Measurements from ENCODE around the gene MRPL33.

MRPL33 gene

GRCh38 chr2:27806311-27807059 lies 35.0 kb downstream of the MRPL33 start:
- Histone ChIP-seq H3K36me3 (ENCODE audit: control insufficient read depth, insufficient read depth, low read length) (no peaks in the 10 kb centered on the region), H3K27ac (ENCODE audit: insufficient read depth, low read length, poor library complexity, severe bottlenecking) (no peak overlapping the region), H3K4me3 (ENCODE audit: insufficient read depth, low read depth, low read length, poor library complexity, severe bottlenecking) (no peak overlapping the region), H3K4me1 (ENCODE audit: control insufficient read depth, insufficient read depth, low read length, poor library complexity, severe bottlenecking) (no peaks in the 10 kb centered on the region), H3K27me3 (replicated peaks; ENCODE audit: control insufficient read depth, insufficient read depth, low read length, poor library complexity, severe bottlenecking) (no peaks in the 10 kb centered on the region), H3K9me3 (ENCODE audit: control insufficient read depth, low read length) (no peaks in the 10 kb centered on the region)
- no peak for DNase-seq

DNA sequence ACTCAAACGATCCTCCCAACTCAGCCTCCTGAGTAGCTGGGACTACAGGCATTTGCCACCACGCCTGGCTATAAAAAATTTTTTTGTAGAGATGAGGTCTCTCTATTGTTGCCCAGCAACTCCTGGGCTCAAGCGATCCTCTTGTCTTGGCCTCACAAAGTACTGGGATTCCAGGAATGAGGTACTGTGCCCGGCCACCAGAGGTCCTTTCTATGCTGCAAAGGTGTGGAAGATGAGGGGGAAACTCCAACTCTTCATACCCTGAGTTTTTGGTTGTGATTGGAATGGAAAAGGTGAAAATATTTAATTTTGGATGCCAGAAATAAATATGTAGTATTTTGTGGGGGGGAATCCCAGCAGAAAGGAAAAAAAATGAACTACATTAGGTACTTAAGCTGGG lies 36.0 kb downstream of the MRPL33 start:
- DNase-seq: no peak
- H3K4me3 ChIP-seq (ENCODE audit: insufficient read depth, low read depth, low read length, poor library complexity, severe bottlenecking): no peak overlapping the region
- no peak overlapping the region for H3K27ac ChIP-seq (ENCODE audit: insufficient read depth, low read length, poor library complexity, severe bottlenecking)
- no peaks in the 10 kb centered on the region for H3K4me1 ChIP-seq (ENCODE audit: control insufficient read depth, insufficient read depth, low read length, poor library complexity, severe bottlenecking)
- H3K9me3 ChIP-seq (ENCODE audit: control insufficient read depth, low read length): no peaks in the 10 kb centered on the region
- no peaks in the 10 kb centered on the region for H3K27me3 ChIP-seq (replicated peaks; ENCODE audit: control insufficient read depth, insufficient read depth, low read length, poor library complexity, severe bottlenecking)
- no peaks in the 10 kb centered on the region for H3K36me3 ChIP-seq (ENCODE audit: control insufficient read depth, insufficient read depth, low read length)

- H3K4me1 ChIP-seq (ENCODE audit: control insufficient read depth, insufficient read depth, low read length, poor library complexity, severe bottlenecking): no peaks in the 10 kb centered on the region
- H3K27me3 ChIP-seq (replicated peaks; ENCODE audit: control insufficient read depth, insufficient read depth, low read length, poor library complexity, severe bottlenecking): no peaks in the 10 kb centered on the region
- H3K36me3 ChIP-seq (ENCODE audit: control insufficient read depth, insufficient read depth, low read length): no peaks in the 10 kb centered on the region
- H3K9me3 ChIP-seq (ENCODE audit: control insufficient read depth, low read length): no peaks in the 10 kb centered on the region
- H3K4me3 ChIP-seq (ENCODE audit: insufficient read depth, low read depth, low read length, poor library complexity, severe bottlenecking): no peak overlapping the region
- DNase-seq: no peak
- no peak overlapping the region for H3K27ac ChIP-seq (ENCODE audit: insufficient read depth, low read length, poor library complexity, severe bottlenecking)
These were observed 36.9 kb downstream of the MRPL33 start for GRCh38 chr2:27808418-27808817.

- Histone ChIP-seq H3K9me3 (ENCODE audit: control insufficient read depth, low read length) (no peaks in the 10 kb centered on the region), H3K4me1 (ENCODE audit: control insufficient read depth, insufficient read depth, low read length, poor library complexity, severe bottlenecking) (no peaks in the 10 kb centered on the region), H3K36me3 (ENCODE audit: control insufficient read depth, insufficient read depth, low read length) (no peaks in the 10 kb centered on the region), H3K4me3 (ENCODE audit: insufficient read depth, low read depth, low read length, poor library complexity, severe bottlenecking) (no peak overlapping the region), H3K27me3 (replicated peaks; ENCODE audit: control insufficient read depth, insufficient read depth, low read length, poor library complexity, severe bottlenecking) (no peaks in the 10 kb centered on the region), H3K27ac (ENCODE audit: insufficient read depth, low read length, poor library complexity, severe bottlenecking) (no peak overlapping the region)
- no peak for DNase-seq
These were observed 37.5 kb downstream of the MRPL33 start for GRCh38 chr2:27808984-27809383.

DNA sequence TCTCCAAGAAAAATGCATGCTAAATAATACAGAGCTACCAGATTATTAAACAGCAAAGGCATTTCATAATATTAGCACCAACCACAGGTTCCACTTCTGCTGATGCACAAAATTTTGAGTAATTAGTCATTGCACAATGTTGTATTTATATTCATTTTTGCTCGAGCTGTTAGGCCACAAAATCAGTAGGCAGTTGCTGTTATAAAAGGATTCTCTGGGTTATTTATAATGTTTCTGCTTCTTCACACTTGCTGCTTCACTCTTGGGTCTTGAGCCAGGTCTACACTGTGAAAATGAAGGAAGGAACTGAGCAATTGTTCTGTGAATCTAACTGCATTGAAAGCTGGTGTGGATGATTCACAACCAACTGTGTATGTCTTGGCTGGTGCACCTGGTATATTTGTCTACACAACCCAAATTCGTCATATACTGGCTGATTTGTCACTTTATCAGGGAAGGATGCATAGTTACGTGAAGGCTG lies 38.3 kb downstream of the MRPL33 start:
- H3K27ac ChIP-seq (ENCODE audit: insufficient read depth, low read length, poor library complexity, severe bottlenecking): no peak overlapping the region
- no peak overlapping the region for H3K4me3 ChIP-seq (ENCODE audit: insufficient read depth, low read depth, low read length, poor library complexity, severe bottlenecking)
- H3K27me3 ChIP-seq (replicated peaks; ENCODE audit: control insufficient read depth, insufficient read depth, low read length, poor library complexity, severe bottlenecking): no peaks in the 10 kb centered on the region
- no peak for DNase-seq
- no peaks in the 10 kb centered on the region for H3K9me3 ChIP-seq (ENCODE audit: control insufficient read depth, low read length)
- H3K4me1 ChIP-seq (ENCODE audit: control insufficient read depth, insufficient read depth, low read length, poor library complexity, severe bottlenecking): no peaks in the 10 kb centered on the region
- no peaks in the 10 kb centered on the region for H3K36me3 ChIP-seq (ENCODE audit: control insufficient read depth, insufficient read depth, low read length)

GRCh38 chr2:27810455-27810854 lies 38.9 kb downstream of the MRPL33 start:
- Histone ChIP-seq H3K9me3 (ENCODE audit: control insufficient read depth, low read length) (no peaks in the 10 kb centered on the region), H3K27ac (ENCODE audit: insufficient read depth, low read length, poor library complexity, severe bottlenecking) (no peak overlapping the region), H3K4me1 (ENCODE audit: control insufficient read depth, insufficient read depth, low read length, poor library complexity, severe bottlenecking) (no peaks in the 10 kb centered on the region), H3K4me3 (ENCODE audit: insufficient read depth, low read depth, low read length, poor library complexity, severe bottlenecking) (no peak overlapping the region), H3K36me3 (ENCODE audit: control insufficient read depth, insufficient read depth, low read length) (no peaks in the 10 kb centered on the region), H3K27me3 (replicated peaks; ENCODE audit: control insufficient read depth, insufficient read depth, low read length, poor library complexity, severe bottlenecking) (no peaks in the 10 kb centered on the region)
- no peak for DNase-seq

GRCh38 chr2:27811768-27812167 lies 40.2 kb downstream of the MRPL33 start:
- DNase-seq: no peak
- no peaks in the 10 kb centered on the region for H3K9me3 ChIP-seq (ENCODE audit: control insufficient read depth, low read length)
- H3K4me3 ChIP-seq (ENCODE audit: insufficient read depth, low read depth, low read length, poor library complexity, severe bottlenecking): no peak overlapping the region
- no peaks in the 10 kb centered on the region for H3K4me1 ChIP-seq (ENCODE audit: control insufficient read depth, insufficient read depth, low read length, poor library complexity, severe bottlenecking)
- no peaks in the 10 kb centered on the region for H3K36me3 ChIP-seq (ENCODE audit: control insufficient read depth, insufficient read depth, low read length)
- H3K27ac ChIP-seq (ENCODE audit: insufficient read depth, low read length, poor library complexity, severe bottlenecking): no peak overlapping the region
- H3K27me3 ChIP-seq (replicated peaks; ENCODE audit: control insufficient read depth, insufficient read depth, low read length, poor library complexity, severe bottlenecking): no peaks in the 10 kb centered on the region

- no peaks in the 10 kb centered on the region for H3K4me1 ChIP-seq (ENCODE audit: control insufficient read depth, insufficient read depth, low read length, poor library complexity, severe bottlenecking)
- no peak overlapping the region for H3K4me3 ChIP-seq (ENCODE audit: insufficient read depth, low read depth, low read length, poor library complexity, severe bottlenecking)
- no peaks in the 10 kb centered on the region for H3K36me3 ChIP-seq (ENCODE audit: control insufficient read depth, insufficient read depth, low read length)
- no peaks in the 10 kb centered on the region for H3K27me3 ChIP-seq (replicated peaks; ENCODE audit: control insufficient read depth, insufficient read depth, low read length, poor library complexity, severe bottlenecking)
- H3K27ac ChIP-seq (ENCODE audit: insufficient read depth, low read length, poor library complexity, severe bottlenecking): no peak overlapping the region
- no peak for DNase-seq
- H3K9me3 ChIP-seq (ENCODE audit: control insufficient read depth, low read length): no peaks in the 10 kb centered on the region
These were observed 43.2 kb downstream of the MRPL33 start for GRCh38 chr2:27814758-27815157.

- no peaks in the 10 kb centered on the region for H3K9me3 ChIP-seq (ENCODE audit: control insufficient read depth, low read length)
- H3K4me3 ChIP-seq (ENCODE audit: insufficient read depth, low read depth, low read length, poor library complexity, severe bottlenecking): no peak overlapping the region
- H3K4me1 ChIP-seq (ENCODE audit: control insufficient read depth, insufficient read depth, low read length, poor library complexity, severe bottlenecking): no peaks in the 10 kb centered on the region
- H3K36me3 ChIP-seq (ENCODE audit: control insufficient read depth, insufficient read depth, low read length): no peaks in the 10 kb centered on the region
- no peak for DNase-seq
- no peak overlapping the region for H3K27ac ChIP-seq (ENCODE audit: insufficient read depth, low read length, poor library complexity, severe bottlenecking)
- H3K27me3 ChIP-seq (replicated peaks; ENCODE audit: control insufficient read depth, insufficient read depth, low read length, poor library complexity, severe bottlenecking): no peaks in the 10 kb centered on the region
These were observed 44.4 kb downstream of the MRPL33 start for GRCh38 chr2:27815860-27816438.

- H3K36me3 ChIP-seq (ENCODE audit: control insufficient read depth, insufficient read depth, low read length): peaks cover 5% of the 10 kb centered on the region
- H3K4me3 ChIP-seq (ENCODE audit: insufficient read depth, low read depth, low read length, poor library complexity, severe bottlenecking): no peak overlapping the region
- no peak for DNase-seq
- H3K9me3 ChIP-seq (ENCODE audit: control insufficient read depth, low read length): no peaks in the 10 kb centered on the region
- no peaks in the 10 kb centered on the region for H3K4me1 ChIP-seq (ENCODE audit: control insufficient read depth, insufficient read depth, low read length, poor library complexity, severe bottlenecking)
- no peaks in the 10 kb centered on the region for H3K27me3 ChIP-seq (replicated peaks; ENCODE audit: control insufficient read depth, insufficient read depth, low read length, poor library complexity, severe bottlenecking)
- no peak overlapping the region for H3K27ac ChIP-seq (ENCODE audit: insufficient read depth, low read length, poor library complexity, severe bottlenecking)
These were observed 50.5 kb downstream of the MRPL33 start for GRCh38 chr2:27822049-27822448.

Data from effector memory CD4-positive, alpha-beta T cell (primary cell).